HEK293T (cell line): ENCODE data around the gene RAD51B.

Experiments used
- CTCF ChIA-PET: fragments of 350-600 bp; formaldehyde crosslinking; extraction: SDS; loops from one replicate; lab custom pipeline; 2021; ENCODE audit warnings: antibody characterized with exemption, inconsistent platforms; lab: Yijun Ruan, JAX
- POLR2A ChIA-PET: fragments of 350-600 bp; formaldehyde crosslinking; extraction: SDS; loops from one replicate; lab custom pipeline; 2020; ENCODE audit warnings: antibody characterized with exemption, inconsistent platforms; lab: Yijun Ruan, JAX
- DNase-seq: peaks from one replicate; pipeline ENCODE4 v3.0.0; 2012; ENCODE audit warnings: mixed read lengths; ENCODE audit errors: extremely low spot score
- ARNT ChIP-seq: fragments of 450-650 bp; IDR thresholded peaks from 2 replicates; pipeline ENCODE4 v1.6.1; 2017; ENCODE audit warnings: mild to moderate bottlenecking
- BHLHE40 ChIP-seq: fragments of 450-650 bp; IDR thresholded peaks from 2 replicates; pipeline ENCODE4 v1.6.1; 2016; ENCODE audit warnings: mild to moderate bottlenecking, moderate library complexity, borderline replicate concordance
- CTBP1 ChIP-seq: fragments of 450-650 bp; IDR thresholded peaks from 2 replicates; pipeline ENCODE4 v1.6.1; 2016; ENCODE audit warnings: borderline replicate concordance
- ELF4 ChIP-seq: fragments of 450-650 bp; IDR thresholded peaks from 2 replicates; pipeline ENCODE4 v1.6.1; 2017; ENCODE audit warnings: antibody characterized with exemption
- FOXA1 ChIP-seq: fragments of 450-650 bp; IDR thresholded peaks from 2 replicates; pipeline ENCODE4 v1.6.1; 2016; ENCODE audit warnings: mild to moderate bottlenecking
- FOXK2 ChIP-seq: fragments of 450-650 bp; IDR thresholded peaks from 2 replicates; pipeline ENCODE4 v1.6.1; 2016; ENCODE audit warnings: mild to moderate bottlenecking
- FOXM1 ChIP-seq: fragments of 450-650 bp; IDR thresholded peaks from 2 replicates; pipeline ENCODE4 v1.6.1; 2017; ENCODE audit warnings: mild to moderate bottlenecking, borderline replicate concordance
- HDGF ChIP-seq: fragments of 450-650 bp; IDR thresholded peaks from 2 replicates; pipeline ENCODE4 v1.6.1; 2017; ENCODE audit warnings: antibody characterized with exemption, borderline replicate concordance
- L3MBTL2 ChIP-seq: fragments of 450-650 bp; conservative IDR thresholded peaks from 2 replicates; pipeline ENCODE4 v1.6.1; 2016; ENCODE audit warnings: mild to moderate bottlenecking
- LEF1 ChIP-seq: fragments of 450-650 bp; IDR thresholded peaks from 2 replicates; pipeline ENCODE4 v1.6.1; 2017; ENCODE audit warnings: mild to moderate bottlenecking, borderline replicate concordance
- NFRKB ChIP-seq: fragments of 450-650 bp; IDR thresholded peaks from 2 replicates; pipeline ENCODE4 v1.6.1; 2016; ENCODE audit warnings: mild to moderate bottlenecking, moderate library complexity
- PKNOX1 ChIP-seq: fragments of 450-650 bp; IDR thresholded peaks from 2 replicates; pipeline ENCODE4 v1.6.1; 2016
- SP1 ChIP-seq: fragments of 450-650 bp; IDR thresholded peaks from 2 replicates; pipeline ENCODE4 v1.6.1; 2017
- SUZ12 ChIP-seq: fragments of 450-650 bp; IDR thresholded peaks from 2 replicates; pipeline ENCODE4 v1.6.1; 2016; ENCODE audit warnings: mild to moderate bottlenecking
- TARDBP ChIP-seq: fragments of 450-650 bp; IDR thresholded peaks from 2 replicates; pipeline ENCODE4 v1.6.1; 2016
- ZNF384 ChIP-seq: fragments of 450-650 bp; IDR thresholded peaks from 2 replicates; pipeline ENCODE4 v1.6.1; 2016

RAD51B gene

GRCh38 chr14:68501171-68501570, 681.6 kb downstream of the RAD51B start:
- TF ChIP-seq HDGF: no peak
- TF ChIP-seq TARDBP: no peak
- TF ChIP-seq FOXA1: no peak
- TF ChIP-seq NFRKB: no peak
- TF ChIP-seq CTBP1: no peak
- no peak for TF ChIP-seq FOXK2
- no peak for TF ChIP-seq ZNF384
- ChIA-PET CTCF (no interaction called here), POLR2A (no interaction called here)
- no peak for DNase-seq

GRCh38 chr14:68501614-68502052, 682.1 kb downstream of the RAD51B start:
- ChIA-PET POLR2A (no interaction called here), CTCF (no interaction called here)
- no peak for DNase-seq
- TF ChIP-seq HDGF (no peak), SUZ12 (no peak), ARNT (no peak), LEF1 (no peak), PKNOX1 (no peak), SP1 (no peak), ELF4 (no peak), FOXM1 (no peak), ZNF384 (no peak), L3MBTL2 (no peak), BHLHE40 (no peak), TARDBP (no peak)

GRCh38 chr14:68502230-68502629, 682.7 kb downstream of the RAD51B start:
- POLR2A ChIA-PET: no interaction called here
- no peak for DNase-seq
- CTCF ChIA-PET: interaction anchor here (0.6 kb wide), 1 partner anchor 314 kb away, joined by 3 read pairs; no protein-coding TSS in a partner anchor
- TF ChIP-seq CTBP1 (no peak), LEF1 (no peak), FOXA1 (no peak), ELF4 (no peak), TARDBP (no peak), NFRKB (no peak), ZNF384 (no peak), PKNOX1 (no peak), FOXK2 (no peak), HDGF (no peak), FOXM1 (no peak), SP1 (no peak), SUZ12 (no peak), ARNT (no peak), BHLHE40 (no peak), L3MBTL2 (no peak)

- no peak for DNase-seq
- ChIA-PET POLR2A (no interaction called here), CTCF (no interaction called here)
- TF ChIP-seq HDGF (no peak), PKNOX1 (no peak), ARNT (no peak), BHLHE40 (no peak), SP1 (no peak), FOXA1 (no peak), TARDBP (no peak), FOXM1 (no peak), LEF1 (no peak), L3MBTL2 (no peak), NFRKB (no peak), SUZ12 (no peak), FOXK2 (no peak), ELF4 (no peak), CTBP1 (no peak), ZNF384 (no peak)
Observed at GRCh38 chr14:68503186-68503825, 683.7 kb downstream of the RAD51B start.

- POLR2A ChIA-PET: no interaction called here
- TF ChIP-seq ARNT: no peak
- CTCF ChIA-PET: no interaction called here
- DNase-seq: no peak
Observed at GRCh38 chr14:68504861-68505260, 685.3 kb downstream of the RAD51B start.

- ChIA-PET POLR2A (no interaction called here), CTCF (interaction anchor here (0.6 kb wide), 1 partner anchor 283 kb away, joined by 3 read pairs; no protein-coding TSS in a partner anchor)
- TF ChIP-seq FOXM1: no peak
- DNase-seq: no peak
Observed at GRCh38 chr14:68506021-68506644, 686.6 kb downstream of the RAD51B start.
